Activated CD4-positive, alpha-beta T cell treated with anti-CD3 and anti-CD28 coated beads, Interleukin-2, amount 50 U/mL, for 16 hours (primary cell): ENCODE data around the gene CDC14B.
"Not testable (repeated sequence)": the region's sequence is repeated elsewhere in the genome, so short reads cannot be mapped to it uniquely, and the experiment has no call there.

Experiments used
- DNase-seq: peaks from one replicate; pipeline ENCODE4 v3.0.0-alpha.2; 2020

The CDC14B gene

GRCh38 chr9:96619491-96620180 lies at the start of gene CDC14B:
TSS of gene CDC14B (minus strand) at chr9:96619843. CDS start at chr9:96619378, 465 bp downstream.
- peak; percentile 82 for DNase-seq

GRCh38 chr9:96668868-96669534 lies 49.4 kb upstream of the CDC14B start:
- DNase-seq: no peak

- no peak for DNase-seq
Observed at GRCh38 chr9:96667363-96667728, 47.7 kb upstream of the CDC14B start.

- peak; percentile 63 for DNase-seq
Observed at GRCh38 chr9:96666653-96667362, 47.2 kb upstream of the CDC14B start.

- no peak for DNase-seq
Observed at GRCh38 chr9:96665789-96666188, 46.1 kb upstream of the CDC14B start.

- DNase-seq: no peak
Observed at GRCh38 chr9:96663506-96664120, 44.0 kb upstream of the CDC14B start.

- no peak for DNase-seq
Observed at GRCh38 chr9:96661711-96662110, 42.1 kb upstream of the CDC14B start.

GRCh38 chr9:96660692-96661248 lies 41.1 kb upstream of the CDC14B start:
- no peak for DNase-seq

- peak; percentile 83 for DNase-seq
Observed at GRCh38 chr9:96655198-96655851, 35.7 kb upstream of the CDC14B start, which contains the start of gene PRXL2C. TSS of gene PRXL2C (minus strand) at chr9:96655317. CDS start at chr9:96655281, 36 bp downstream.

GRCh38 chr9:96654450-96655197 lies 35.0 kb upstream of the CDC14B start:
- DNase-seq: peak; percentile 69

GRCh38 chr9:96651626-96652025 lies 32.0 kb upstream of the CDC14B start:
- DNase-seq: peak; percentile 31

GRCh38 chr9:96649620-96650324 lies 30.1 kb upstream of the CDC14B start:
- DNase-seq: no peak

GRCh38 chr9:96646081-96646991 lies 26.7 kb upstream of the CDC14B start:
- DNase-seq: no peak

- no peak for DNase-seq
Observed at GRCh38 chr9:96644137-96644536, 24.5 kb upstream of the CDC14B start.

GRCh38 chr9:96641514-96641913 lies 21.9 kb upstream of the CDC14B start:
- DNase-seq: no peak

GRCh38 chr9:96638606-96639364 lies 19.1 kb upstream of the CDC14B start:
- no peak for DNase-seq

GRCh38 chr9:96636368-96636767 lies 16.7 kb upstream of the CDC14B start:
- no peak for DNase-seq

GRCh38 chr9:96633579-96633978 lies 13.9 kb upstream of the CDC14B start:
- DNase-seq: not testable (repeated sequence)

GRCh38 chr9:96626912-96627311 lies 7.3 kb upstream of the CDC14B start:
- DNase-seq: no peak
